PC-3 (cell line): Measurements from ENCODE around the gene PCDH15. TPM values are rescaled to one million over a fixed set of nuclear protein-coding genes. Genes with fewer than 3 reads are reported as not detected.

Experiments
- ATAC-seq: fragments of 200-7000 bp; cut with Tn5 transposase; 2 replicates; pipeline ENCODE4 v1.9.1; 2020; ENCODE audit warnings: mild to moderate bottlenecking, moderate library complexity
- BruUV-seq: library from RNA; stranded (reverse); fragments of 400-500 nt; replicated peaks from 2 replicates; lab custom pipeline; 2021; lab: Mats Ljungman, UMichigan
- CTCF ChIA-PET: fragments of 300-600 bp; sonication (Branson Sonifier 250); formaldehyde crosslinking; loops from one replicate; lab custom pipeline; 2022; ENCODE audit warnings: antibody characterized with exemption; lab: Charles Lee
- POLR2A ChIA-PET: fragments of 300-600 bp; sonication (Branson Sonifier 250); formaldehyde crosslinking; loops from one replicate; lab custom pipeline; 2022; ENCODE audit warnings: antibody characterized with exemption; ENCODE audit not compliant: unreplicated experiment; lab: Charles Lee
- DNase-seq: peaks from one replicate; pipeline ENCODE4 v3.0.0-alpha.2; 2015
- H2AFZ ChIP-seq: fragments of 300-600 bp; sonication (generic); 2 replicates; pipeline ENCODE4 v1.6.0; 2016; ENCODE audit warnings: antibody characterized with exemption, low read length
- H3F3A ChIP-seq: fragments of 300-600 bp; sonication (generic); one replicate; pipeline ENCODE4 v1.6.0; 2017; ENCODE audit warnings: antibody characterized with exemption, low read length, control low read depth, mild to moderate bottlenecking; ENCODE audit not compliant: unreplicated experiment
- H3K27ac ChIP-seq: fragments of 300-600 bp; sonication (generic); 2 replicates; pipeline ENCODE4 v1.5.1; 2016; ENCODE audit warnings: mild to moderate bottlenecking, low read length
- H3K27me3 ChIP-seq: fragments of 300-600 bp; sonication (generic); 2 replicates; pipeline ENCODE4 v1.6.1; 2016; ENCODE audit warnings: low read length, mixed read lengths
- H3K36me3 ChIP-seq: fragments of 300-600 bp; sonication (generic); 2 replicates; pipeline ENCODE4 v1.6.1; 2016; ENCODE audit warnings: low read depth, mixed run types, low read length, mixed read lengths
- H3K4me1 ChIP-seq: fragments of 300-600 bp; sonication (generic); 2 replicates; pipeline ENCODE4 v1.5.1; 2016; ENCODE audit warnings: low read length; ENCODE audit not compliant: insufficient read depth
- H3K4me2 ChIP-seq: fragments of 300-600 bp; sonication (generic); 2 replicates; pipeline ENCODE4 v1.6.0; 2016; ENCODE audit warnings: low read length
- H3K4me3 ChIP-seq: fragments of 300-600 bp; sonication (generic); 2 replicates; pipeline ENCODE4 v1.5.1; 2016; ENCODE audit warnings: mild to moderate bottlenecking, low read length, mixed read lengths
- H3K79me2 ChIP-seq: fragments of 300-600 bp; sonication (generic); 2 replicates; pipeline ENCODE4 v1.6.1; 2017; ENCODE audit warnings: low read length, mixed read lengths
- H3K9ac ChIP-seq: fragments of 300-600 bp; sonication (generic); 2 replicates; pipeline ENCODE4 v1.6.0; 2016; ENCODE audit warnings: mild to moderate bottlenecking, low read length
- H3K9me2 ChIP-seq: fragments of 300-600 bp; sonication (generic); replicated peaks from 2 replicates; pipeline ENCODE4 v1.6.1; 2016; ENCODE audit warnings: mixed run types, low read length, mixed read lengths
- H3K9me3 ChIP-seq: fragments of 300-600 bp; sonication (generic); 2 replicates; pipeline ENCODE4 v1.6.1; 2016; ENCODE audit warnings: low read length, mixed read lengths
- H4K20me1 ChIP-seq: fragments of 300-600 bp; sonication (generic); 2 replicates; pipeline ENCODE4 v1.6.1; 2016; ENCODE audit warnings: low read length, mixed read lengths
- CTCF ChIP-seq: fragments of 300-600 bp; sonication (generic); conservative IDR thresholded peaks from 2 replicates; pipeline ENCODE4 v1.5.1; 2017; ENCODE audit warnings: antibody characterized with exemption, low read depth, mild to moderate bottlenecking, low read length
- EZH2 ChIP-seq: fragments of 300-600 bp; sonication (generic); IDR thresholded peaks from one replicate; pipeline ENCODE4 v1.6.1; 2017; ENCODE audit warnings: antibody characterized with exemption, mild to moderate bottlenecking, low read length; ENCODE audit not compliant: unreplicated experiment
- EZH2phosphoT487 ChIP-seq: fragments of 300-600 bp; sonication (generic); IDR thresholded peaks from 2 replicates; pipeline ENCODE4 v1.6.1; 2018; ENCODE audit warnings: mild to moderate bottlenecking, antibody characterized with exemption, low read length, borderline replicate concordance
- intact Hi-C: fragments of 100-400 bp; cut with micrococcal nuclease; formaldehyde crosslinking; loops from 2 replicates; pipeline ENCODE4 v1.9.0; 2023
- total RNA-seq: library from RNA; depleted of rRNA; stranded (reverse); fragments of >200 nt; gene quantifications from 2 replicates; pipeline ENCODE4 v1.2.3, GENCODE V29; 2014

PCDH15 gene
- total RNA-seq, 1 experiment from 2014 or later: not detected

GRCh38 chr10:54742416-54742815 lies 58.6 kb downstream of the PCDH15 start:
- no peaks in the 10 kb centered on the region for H4K20me1 ChIP-seq
- no peaks in the 10 kb centered on the region for H3F3A ChIP-seq
- intact Hi-C loops: no loop called here
- H3K27me3 ChIP-seq: no peaks in the 10 kb centered on the region
- no peaks in the 10 kb centered on the region for H3K36me3 ChIP-seq
- no peak overlapping the region for H3K27ac ChIP-seq
- H3K4me2 ChIP-seq: no peak overlapping the region
- no peaks in the 10 kb centered on the region for H3K4me1 ChIP-seq
- H3K79me2 ChIP-seq: no peaks in the 10 kb centered on the region
- H2AFZ ChIP-seq: no peak overlapping the region
- H3K4me3 ChIP-seq: no peak overlapping the region
- no peak for TF ChIP-seq EZH2phosphoT487
- no peak for TF ChIP-seq EZH2
- TF ChIP-seq CTCF: no peak
- ChIA-PET CTCF (no interaction called here), POLR2A (no interaction called here)
- ATAC-seq: no peak
- no peak for DNase-seq
- no peak overlapping the region for H3K9ac ChIP-seq
- no TSS peak for BruUV-seq
- no peaks in the 10 kb centered on the region for H3K9me3 ChIP-seq
- no peaks in the 10 kb centered on the region for H3K9me2 ChIP-seq

DNA sequence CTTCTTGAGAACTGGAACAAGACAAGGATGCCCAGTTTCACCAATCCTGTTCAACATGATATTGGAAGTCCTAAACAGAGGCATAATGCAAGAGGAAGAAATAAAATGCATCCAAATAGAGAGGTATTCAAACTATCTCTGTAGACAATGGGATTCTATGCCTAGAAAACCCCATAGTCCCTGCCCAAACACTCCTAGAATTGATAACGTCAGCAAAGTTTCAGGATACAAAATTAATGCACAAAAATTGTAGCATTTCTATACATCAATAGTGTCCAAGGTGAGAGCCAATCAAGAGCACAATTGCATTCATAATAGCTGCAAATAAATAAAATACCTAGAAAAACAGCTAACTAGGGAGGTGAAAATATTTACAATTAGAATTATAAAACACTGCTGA lies 72.5 kb downstream of the PCDH15 start:
- H3K27me3 ChIP-seq: no peaks in the 10 kb centered on the region
- no peaks in the 10 kb centered on the region for H3F3A ChIP-seq
- no peak for DNase-seq
- intact Hi-C loops: no loop called here
- peaks cover 30% of the 10 kb centered on the region for H3K9me3 ChIP-seq
- H3K4me3 ChIP-seq: no peak overlapping the region
- no TSS peak for BruUV-seq
- H3K36me3 ChIP-seq: no peaks in the 10 kb centered on the region
- no peak overlapping the region for H3K9ac ChIP-seq
- ChIA-PET CTCF (no interaction called here), POLR2A (no interaction called here)
- H3K79me2 ChIP-seq: no peaks in the 10 kb centered on the region
- ATAC-seq: no peak
- TF ChIP-seq CTCF (no peak), EZH2phosphoT487 (no peak), EZH2 (no peak)
- H3K4me1 ChIP-seq: no peaks in the 10 kb centered on the region
- no peaks in the 10 kb centered on the region for H3K9me2 ChIP-seq
- H2AFZ ChIP-seq: no peak overlapping the region
- H4K20me1 ChIP-seq: no peaks in the 10 kb centered on the region
- H3K27ac ChIP-seq: no peak overlapping the region
- no peak overlapping the region for H3K4me2 ChIP-seq

DNA sequence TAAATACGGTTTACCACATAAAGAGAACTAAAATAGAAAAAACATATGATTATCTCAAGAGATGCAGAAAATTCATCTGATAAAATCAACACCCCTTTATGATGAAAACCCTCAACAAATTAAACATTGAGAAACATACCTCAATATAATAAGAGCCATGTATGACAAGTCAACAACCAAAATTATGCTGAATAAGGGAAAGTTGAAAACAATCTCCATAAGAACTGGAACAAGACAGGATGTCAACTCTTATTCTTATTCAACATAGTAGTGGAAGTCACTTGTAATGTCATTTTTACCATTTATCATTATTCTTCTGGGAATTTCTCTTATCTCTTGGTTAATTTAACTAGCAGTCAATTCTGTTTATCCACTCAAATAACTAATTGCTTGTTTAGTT lies 79.0 kb downstream of the PCDH15 start:
- no peak overlapping the region for H2AFZ ChIP-seq
- H3K27ac ChIP-seq: no peak overlapping the region
- H3K36me3 ChIP-seq: no peaks in the 10 kb centered on the region
- ATAC-seq: no peak
- H4K20me1 ChIP-seq: no peaks in the 10 kb centered on the region
- POLR2A ChIA-PET: no interaction called here
- H3K4me2 ChIP-seq: no peak overlapping the region
- intact Hi-C loops: no loop called here
- no peaks in the 10 kb centered on the region for H3K9me2 ChIP-seq
- H3F3A ChIP-seq: no peaks in the 10 kb centered on the region
- H3K79me2 ChIP-seq: no peaks in the 10 kb centered on the region
- H3K4me3 ChIP-seq: no peak overlapping the region
- no TSS peak for BruUV-seq
- CTCF ChIA-PET: no interaction called here
- TF ChIP-seq EZH2phosphoT487 (no peak), EZH2 (no peak), CTCF (no peak)
- no peak overlapping the region for H3K9ac ChIP-seq
- no peak for DNase-seq
- no peaks in the 10 kb centered on the region for H3K27me3 ChIP-seq
- H3K4me1 ChIP-seq: no peaks in the 10 kb centered on the region
- peaks cover 15% of the 10 kb centered on the region for H3K9me3 ChIP-seq
